HG02970 (cell line): ENCODE measurements around the gene TMBIM1.

ENCODE experiments used
- ATAC-seq: cut with Tn5 transposase; IDR thresholded peaks from one replicate; pipeline ENCODE4 v1.9.1; 2021; ENCODE audit warnings: mild to moderate bottlenecking, moderate library complexity, moderate number of reproducible peaks; ENCODE audit not compliant: unreplicated experiment, low FRiP score

The TMBIM1 gene

DNA sequence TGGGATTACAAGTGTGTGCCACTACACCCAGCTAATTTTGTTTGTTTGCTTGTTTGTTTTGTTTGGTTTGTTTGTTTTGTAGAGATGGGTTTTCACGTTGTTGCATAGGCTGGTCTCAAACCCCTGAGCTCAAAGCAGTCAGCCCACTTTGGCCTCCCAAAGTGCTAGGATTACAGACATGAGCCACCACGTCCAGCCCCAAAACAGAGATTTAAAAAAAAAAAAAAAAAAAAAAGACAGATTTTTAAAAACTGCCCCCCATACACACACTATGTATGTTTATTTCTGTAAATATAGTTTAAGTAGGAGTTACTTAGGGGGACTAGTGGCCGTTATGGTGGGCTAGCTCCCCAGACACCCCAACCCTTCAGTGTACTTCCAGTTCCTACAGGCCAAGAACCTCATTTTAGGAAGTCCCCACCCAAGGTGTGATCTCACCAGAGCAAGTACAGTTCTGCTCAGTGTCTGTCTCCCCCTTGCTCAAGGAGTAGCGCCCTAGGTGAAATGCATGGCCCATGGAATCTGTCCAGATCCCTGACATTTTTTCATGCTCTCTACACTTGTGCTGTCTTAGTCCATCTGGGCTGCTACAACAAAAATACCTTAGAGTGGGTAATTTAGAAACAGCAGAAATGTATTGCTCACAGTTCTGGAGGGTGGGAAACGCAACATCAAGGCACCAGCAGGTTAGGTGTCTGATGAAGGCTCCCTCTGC, 1.6 kb upstream of the TMBIM1 start:
- ATAC-seq, result no peak

DNA sequence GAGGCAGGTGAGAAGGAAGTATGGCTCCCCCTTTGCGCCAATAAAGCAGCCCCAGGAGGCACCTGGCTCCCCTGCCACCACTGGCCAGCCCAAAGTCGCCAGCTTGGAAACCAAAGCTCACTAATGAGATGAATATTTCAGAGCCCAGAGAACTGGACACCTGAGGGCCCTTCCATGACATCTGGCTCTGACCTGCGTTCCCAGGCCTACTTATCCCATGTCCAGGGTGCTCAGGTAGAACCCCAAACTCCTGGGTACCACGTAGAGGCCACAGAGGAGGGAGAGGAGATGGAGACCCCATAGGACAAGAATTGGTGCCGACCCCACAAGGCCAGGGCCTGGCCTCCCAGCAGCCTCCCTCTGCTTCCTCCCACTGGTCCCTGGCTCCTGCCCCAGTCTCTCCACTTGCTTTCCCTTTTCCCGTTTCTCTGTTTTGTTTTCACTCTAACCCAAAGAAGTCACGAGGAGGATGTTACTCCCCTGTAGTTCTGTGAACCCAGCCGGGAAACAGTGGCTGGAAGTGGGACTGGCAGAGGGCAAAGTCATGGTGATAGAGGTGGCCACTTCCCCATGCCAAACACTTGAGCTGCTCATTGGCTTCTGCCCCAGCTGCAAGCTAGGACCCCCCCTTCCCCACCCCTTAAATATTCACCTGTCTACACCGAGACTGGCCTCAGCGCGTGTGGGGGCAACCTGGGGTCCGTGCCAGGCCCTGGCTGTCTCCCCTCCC, 820 bp downstream of the TMBIM1 start:
- ATAC-seq, result no peak

DNA sequence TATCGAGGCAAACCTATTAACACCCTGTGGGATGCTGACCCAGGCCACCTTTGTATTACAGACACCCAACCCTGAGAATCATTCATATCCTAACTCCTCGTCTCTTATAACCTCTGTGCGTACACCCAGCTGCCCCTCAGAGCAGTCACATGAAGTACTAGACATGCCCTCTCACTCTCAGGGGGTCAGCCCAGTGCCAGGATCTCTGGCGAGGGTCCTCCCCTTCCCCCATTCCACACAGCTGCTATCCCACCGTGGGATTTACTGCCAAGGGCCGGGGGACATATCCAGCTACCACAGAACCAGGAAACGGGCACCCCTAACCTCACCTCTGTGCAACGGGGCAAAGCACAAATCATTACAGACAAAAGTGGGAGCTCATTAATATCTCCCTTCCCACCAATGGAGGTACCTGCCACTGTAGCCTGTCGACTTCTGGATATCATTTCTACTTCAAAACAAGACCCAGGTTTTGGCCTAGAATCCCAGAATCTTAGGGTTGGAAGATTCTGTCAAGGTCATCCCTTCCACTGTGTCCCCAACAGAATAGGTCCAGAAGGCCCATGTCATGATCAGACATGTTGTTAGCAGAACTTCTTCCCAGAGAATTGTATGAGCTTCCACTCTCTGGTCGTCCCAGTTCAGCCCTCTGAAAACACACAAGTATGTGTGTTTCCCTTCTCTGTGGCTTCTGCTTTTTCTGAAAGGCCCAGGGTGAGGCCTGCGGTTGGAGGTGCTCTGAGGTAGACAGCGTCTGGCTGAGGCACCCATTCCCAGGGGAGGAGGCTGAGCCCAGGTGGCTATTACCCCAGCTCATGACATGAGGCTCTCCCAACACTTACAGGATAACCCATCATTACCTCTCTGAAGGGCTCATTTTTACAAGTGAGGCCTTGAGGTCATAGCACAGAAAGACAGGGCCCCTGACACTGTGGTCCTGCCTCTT, 1.7 kb downstream of the TMBIM1 start:
- ATAC-seq, result peak; percentile 46

DNA sequence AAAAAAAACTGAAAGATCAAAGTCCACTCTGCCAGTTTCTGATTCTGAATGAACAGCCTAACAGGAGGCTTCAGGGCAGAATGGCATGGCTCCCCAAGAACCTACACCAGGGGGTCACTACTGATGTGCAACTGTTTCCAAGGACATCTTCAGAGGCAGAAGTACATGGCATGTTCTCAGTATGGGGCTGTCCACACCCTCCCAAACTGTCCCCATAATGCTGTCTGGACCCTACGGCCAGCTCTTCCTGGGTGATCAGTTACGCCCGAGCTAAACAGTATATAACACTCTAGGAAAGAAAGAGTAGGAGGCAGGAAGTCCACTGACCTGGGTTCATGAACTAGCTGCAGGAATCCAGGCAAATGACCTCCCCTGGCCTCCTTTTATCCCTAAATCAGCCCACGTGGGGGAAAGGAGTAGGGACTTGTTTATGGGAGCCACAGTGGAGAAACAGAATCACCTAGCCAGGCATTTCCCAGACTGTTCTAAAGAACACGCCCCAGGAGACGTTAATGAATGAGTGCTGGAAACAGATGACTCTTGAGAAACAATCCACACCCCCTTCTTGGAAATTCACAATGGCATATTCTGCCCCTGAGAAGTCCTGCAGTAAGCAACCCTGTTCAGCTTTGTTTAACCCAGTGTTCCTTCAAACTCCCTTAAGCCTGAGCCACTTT, 2.5 kb downstream of the TMBIM1 start:
- no peak for ATAC-seq

DNA sequence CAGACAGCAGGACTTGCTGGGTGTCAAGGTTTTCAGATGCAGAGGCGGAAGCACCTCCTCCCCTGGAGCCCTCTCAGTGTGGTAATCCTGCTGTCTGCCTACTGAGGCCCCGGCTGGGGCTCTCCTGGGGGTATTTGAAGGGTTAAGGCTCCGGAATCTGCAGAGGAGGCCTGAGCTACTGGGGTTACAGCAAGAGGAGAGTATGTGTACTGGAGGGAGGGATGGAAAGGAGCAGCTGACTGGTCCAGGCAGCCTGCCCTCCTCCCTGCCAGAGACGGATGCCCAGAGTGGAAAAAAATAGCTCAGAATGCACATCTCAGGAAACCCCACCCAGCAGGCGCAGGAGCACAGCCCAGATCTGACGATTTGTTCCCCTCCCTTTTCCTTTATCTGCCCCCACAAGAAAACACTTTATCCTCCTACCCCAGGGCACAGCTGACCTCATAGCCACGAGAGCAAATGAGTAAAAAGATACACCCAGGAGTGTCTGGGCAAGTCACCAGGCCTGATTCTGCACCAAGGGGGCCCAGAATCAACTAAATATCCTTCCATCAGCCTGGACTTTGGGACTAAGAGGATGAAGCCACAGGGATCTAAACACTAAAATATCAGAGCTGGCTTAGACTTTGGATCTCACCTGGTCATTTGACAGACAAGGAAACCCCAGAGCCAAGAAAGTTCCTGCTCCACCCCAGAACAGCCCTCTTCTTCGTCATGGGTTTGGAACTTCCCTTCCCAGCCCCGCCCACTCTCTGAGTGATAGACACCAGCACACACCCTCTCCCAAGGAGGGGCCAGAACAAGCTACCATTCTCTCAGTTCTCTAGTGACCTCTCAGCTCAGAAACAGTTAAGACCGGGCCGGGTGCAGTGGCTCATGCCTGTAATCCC, 5.5 kb downstream of the TMBIM1 start:
- peak; percentile 60 for ATAC-seq

DNA sequence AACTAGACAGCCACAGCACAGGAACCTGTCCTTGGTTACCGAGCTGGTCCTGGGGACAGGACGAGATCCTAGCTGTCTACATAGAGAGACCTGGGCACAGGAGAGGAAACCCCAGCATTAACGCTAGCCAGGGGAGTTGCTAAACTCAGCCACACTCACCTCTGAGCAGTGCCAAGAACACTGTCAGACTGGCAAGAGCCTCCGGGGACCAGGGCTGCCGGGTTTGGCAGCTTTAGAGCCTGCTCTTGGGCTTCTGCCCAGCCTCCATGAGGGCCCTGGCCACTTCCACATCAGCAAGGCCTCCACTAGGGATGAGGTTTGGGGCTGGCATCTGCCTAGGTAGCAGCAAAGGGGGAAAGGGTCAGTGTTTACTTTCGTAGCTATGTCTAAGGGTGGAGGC, 6.7 kb downstream of the TMBIM1 start:
- no peak for ATAC-seq

DNA sequence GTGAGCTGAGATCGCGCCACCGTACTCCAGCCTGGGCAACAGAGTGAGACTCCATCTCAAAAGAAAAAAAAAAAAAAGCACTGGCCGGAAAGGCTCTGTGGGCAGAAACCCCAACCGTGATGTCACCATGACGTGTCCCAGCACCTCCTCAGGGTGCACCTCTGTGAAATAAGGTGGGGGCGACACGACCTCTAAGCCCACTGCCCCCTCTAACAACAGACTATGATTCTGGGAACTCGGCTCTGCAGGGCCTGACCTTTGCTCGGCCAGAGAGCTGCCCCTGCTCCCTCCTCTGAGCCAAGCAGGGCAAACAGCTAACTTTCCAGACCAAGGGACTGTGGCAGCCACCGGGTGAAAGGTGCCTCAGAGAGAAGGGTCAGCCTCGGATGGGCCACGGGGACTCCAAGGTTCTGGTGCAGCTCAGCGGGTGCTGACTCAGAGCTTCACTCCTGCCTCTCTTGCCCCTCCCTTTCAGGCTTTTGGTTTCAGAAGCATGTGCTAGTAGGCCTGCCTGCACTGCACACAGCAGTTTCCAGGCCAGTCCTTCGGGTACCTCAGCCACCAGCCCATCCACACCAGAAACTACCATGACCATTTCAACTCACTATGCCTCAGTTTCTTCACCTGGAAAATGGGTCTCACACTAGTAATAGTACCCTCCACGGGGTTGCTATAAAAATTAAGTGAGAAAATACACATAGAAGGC, 8.0 kb downstream of the TMBIM1 start:
- no peak for ATAC-seq

DNA sequence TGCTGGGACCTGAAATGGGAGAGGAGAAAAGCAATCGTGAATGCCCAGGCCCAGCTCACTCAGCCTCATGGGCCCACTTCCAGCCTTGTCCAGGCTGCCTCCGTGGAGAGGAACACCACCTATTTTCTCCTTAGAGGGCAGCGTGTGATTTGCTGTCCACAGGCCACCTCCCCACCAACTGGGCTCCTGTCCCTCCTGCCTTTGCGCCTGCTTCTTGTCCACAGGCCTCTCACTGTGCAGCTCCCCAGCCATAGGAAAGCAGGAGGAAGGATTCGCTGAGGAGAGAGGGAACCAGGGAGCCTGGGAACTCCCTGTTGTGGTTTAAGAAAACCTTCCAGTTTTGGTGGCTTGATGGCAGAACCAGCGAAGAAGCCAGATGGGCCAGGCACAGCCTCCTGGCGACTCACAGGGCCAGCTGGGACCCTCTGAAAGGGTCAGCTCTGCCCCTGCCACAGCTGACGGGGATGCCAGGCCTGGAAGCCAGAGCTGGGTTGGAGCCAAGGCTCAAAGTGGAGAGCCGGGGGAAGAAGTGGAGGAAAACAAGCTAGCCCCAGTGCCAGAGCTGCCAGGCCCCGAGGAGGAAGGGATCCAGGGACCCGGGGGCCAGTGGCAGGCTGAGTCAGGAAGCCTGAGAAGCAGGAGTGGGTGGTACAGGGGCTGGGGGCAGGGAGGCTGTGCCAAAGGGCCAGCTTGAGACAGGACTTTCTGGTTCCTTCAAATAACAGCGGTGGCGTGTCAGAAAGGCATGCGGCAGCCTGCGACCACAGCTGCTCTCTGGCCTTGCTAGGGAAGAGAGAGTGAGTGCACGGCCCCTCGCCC, 9.9 kb downstream of the TMBIM1 start:
- ATAC-seq, result no peak

DNA sequence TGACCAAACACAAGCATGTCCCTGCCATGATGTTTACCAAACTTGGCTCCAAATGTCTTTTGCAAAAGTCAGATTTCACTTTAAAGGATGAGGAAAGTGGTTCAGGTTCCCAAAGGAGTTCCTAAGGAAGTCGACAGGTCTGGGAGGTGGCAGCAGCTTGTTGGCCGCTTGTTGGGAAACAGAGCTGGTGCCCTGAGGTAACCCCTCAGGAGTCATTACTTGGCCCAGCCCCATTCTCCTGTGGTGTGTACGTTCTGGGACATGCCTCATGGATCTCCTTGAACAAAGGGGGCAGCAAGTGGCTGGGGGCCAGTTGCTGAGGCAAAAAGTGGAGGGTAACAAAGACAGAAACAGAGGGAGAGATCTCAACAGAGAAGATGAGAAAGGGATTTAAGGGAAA, 10.9 kb downstream of the TMBIM1 start:
- ATAC-seq, result no peak

DNA sequence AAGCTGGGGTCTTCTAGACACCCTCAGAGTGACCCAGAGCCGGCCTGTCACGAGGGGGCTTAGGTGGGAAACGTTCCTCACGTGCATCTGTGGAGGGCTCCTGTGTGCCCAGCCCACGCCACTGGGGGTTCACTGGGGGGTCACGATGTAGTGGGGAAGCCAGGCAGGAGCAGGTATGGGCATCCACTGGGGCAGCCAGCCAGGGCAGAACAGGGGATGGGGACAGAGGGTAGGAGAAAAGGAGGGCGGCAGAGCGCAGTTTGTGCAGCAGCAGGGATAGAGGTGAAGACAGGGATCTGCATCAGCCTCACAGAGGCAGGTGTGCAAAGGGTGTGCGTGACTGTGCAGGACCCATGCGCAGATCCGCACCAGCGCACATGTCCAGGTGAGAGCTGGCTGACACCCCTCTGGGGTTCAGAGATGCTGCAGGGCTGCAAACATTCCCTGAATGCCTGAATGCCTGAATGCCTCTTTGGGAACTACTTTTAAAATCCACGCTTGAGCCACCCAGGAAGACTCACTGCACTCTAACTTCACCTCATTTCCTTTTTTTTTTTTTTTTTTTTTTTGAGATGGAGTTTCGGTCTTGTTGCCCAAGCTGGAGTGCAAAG, 11.9 kb downstream of the TMBIM1 start:
- ATAC-seq, result no peak

DNA sequence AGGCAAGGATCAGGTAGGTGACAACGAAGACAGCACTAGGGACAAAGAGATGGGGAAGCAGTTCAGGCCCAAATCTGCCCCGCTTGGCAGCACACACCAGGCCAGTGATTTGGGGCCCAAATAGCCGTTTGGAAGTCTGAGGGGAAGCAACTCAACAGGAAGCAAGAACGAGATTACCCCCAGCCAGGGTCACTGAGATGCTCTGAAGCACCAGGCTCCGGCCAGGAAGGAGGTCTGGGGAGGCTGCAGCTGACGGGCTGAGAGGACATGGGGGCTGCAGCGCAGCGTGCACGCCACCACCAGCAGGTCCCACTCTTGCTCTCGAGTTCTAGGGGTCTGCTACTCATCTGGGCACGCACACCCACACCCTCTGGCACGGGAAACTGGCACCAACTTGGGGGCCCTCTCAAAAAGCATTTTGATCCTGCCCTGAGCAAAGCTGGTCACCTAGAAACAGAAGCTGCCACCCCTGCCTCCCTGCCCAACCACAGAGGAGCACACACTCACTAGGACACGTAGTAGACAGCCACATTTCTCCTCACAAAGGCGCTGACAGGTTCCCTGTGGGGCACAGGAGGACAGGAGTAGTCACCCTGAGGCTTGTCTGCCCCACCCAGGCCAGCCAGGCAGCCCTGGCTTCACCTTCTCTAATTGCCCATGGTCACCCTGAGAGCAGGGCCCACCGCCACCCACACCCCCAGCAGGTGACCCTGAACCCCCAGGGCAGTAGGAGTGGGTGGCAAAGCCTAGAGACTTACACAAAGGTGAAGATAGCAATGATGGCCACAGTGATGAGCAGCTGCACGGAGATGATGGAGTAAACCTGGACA, 13.6 kb downstream of the TMBIM1 start:
- no peak for ATAC-seq

DNA sequence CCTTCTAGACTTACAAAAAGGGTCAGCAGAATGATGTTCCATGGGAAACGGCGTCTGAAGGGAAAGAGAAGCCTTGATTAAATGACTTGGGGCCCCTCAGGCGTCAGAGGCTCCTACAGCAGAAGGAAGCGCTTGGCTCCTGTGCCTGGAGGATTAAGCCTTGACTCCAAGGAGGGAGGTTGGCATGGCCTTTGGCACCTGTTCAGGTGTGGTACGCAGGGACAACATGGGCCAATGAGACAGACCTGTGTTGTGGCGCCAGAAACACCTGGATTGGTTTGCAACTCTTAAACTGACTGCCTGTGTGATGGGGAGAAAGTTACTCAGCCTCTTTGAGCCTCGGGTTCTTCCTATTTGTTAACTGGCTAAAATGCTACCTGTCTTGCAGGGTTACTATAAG, 14.4 kb downstream of the TMBIM1 start:
- no peak for ATAC-seq

DNA sequence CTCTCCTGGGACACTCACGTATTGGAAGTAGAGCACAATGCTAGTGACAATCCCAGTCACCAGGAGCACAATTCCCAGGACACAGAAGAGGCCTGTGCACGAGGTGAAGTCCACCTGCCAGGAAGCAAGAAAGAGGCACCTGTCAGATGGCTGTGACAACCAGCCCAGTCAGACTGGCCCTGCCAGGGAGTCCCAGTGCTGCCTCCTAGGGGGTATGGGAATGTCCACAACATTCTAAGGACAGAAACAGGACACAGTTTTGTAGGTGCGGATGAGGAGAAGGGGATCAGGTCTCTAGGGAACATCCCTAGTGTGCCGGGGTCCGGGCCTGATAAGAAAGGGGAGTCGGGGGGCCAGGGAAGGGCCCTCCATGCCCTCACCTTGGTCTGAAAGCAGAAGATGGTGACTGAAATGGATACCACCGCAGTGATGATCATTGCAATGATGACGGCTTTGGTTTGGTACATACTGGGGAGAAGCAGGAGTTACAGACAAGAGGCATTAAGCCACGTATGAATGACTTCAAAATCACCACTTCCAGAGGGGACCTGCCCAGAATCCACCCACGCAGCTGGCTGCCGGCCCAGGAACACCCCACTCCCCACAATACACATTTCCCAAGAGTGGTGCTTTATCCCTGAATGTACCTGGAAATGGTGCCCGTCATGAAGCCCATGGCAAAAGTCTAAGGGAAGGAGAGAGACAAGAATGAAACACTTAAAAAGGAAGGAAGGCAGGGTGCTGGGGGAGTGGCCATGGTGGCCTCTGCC, 15.1 kb downstream of the TMBIM1 start:
- no peak for ATAC-seq

DNA sequence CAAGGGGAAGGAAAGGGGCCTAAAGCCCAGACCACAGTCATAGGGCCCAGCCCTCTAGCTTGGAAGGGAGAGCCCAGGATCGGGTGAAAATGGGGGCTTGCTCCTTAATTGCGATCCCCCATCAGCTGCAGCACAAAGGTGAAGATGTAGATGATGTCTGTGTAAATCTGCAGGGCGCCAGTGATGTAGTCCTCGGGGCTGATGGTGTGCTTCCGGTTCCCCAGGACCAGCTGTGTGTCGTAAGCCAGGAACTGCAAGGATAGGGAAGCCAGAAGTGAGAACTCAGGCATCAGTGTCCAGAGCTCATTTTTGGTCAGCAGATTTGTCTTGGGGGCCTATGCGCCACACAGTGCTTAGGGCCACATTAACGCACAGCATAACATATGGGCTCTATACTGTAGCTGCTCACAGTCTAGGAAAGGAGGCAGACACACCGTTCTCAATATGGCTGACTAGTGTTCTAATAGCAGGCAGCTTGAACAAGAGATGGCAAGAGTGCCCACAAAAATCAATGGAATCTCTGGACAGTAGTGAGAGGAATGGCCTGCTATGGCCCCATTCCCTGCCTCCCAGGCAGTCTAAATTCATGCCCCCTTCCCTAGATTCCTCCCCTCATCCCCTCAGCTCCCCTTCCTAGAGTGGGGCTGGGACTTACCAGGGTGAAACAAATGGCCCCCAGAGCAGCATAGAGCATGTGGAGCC, 16.8 kb downstream of the TMBIM1 start:
- no peak for ATAC-seq

DNA sequence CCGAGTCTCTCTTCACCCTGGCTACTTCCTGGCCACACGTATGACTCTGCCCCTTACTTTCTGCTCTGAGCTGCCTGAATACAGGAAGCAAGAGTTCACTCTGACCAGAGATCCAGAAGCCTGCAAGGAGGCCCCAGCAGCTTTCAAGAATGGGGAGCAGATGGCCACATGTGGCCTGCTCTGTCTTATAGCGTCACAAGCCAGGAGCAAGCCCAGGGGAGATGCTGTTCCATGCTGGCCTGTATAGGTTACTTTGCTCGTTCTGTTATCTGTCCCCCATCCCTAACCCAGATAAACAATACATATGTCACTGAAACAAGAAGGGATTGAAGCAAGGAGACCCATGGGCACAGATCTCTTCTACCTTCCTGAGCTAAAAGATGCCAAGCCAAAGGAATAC, 17.7 kb downstream of the TMBIM1 start:
- no peak for ATAC-seq

DNA sequence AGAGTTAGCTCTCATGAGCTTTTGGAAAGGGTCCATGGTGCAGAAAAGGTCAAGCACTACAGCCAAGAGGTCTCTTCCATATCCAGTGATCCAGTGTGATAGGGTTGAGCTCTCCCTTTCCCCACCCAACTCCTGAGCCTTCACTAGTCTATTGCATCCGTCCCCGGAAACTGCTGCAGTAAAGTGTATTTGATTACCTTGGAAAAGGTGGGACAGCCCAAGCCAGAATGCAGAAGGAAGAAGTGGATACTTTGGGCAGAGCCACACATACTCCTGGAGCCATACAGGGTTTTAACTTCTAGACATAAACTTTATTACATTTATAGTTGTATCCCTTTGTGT, 18.4 kb downstream of the TMBIM1 start:
- no peak for ATAC-seq
